ENCODE results near the gene ARFGEF3. TPM values are rescaled to one million over a fixed set of nuclear protein-coding genes. Genes with fewer than 3 reads are reported as not detected.

Gene ARFGEF3
- polyA plus RNA-seq, 1 of the 3 experiments (the other 2 are of a cell fraction): not detected

DNA sequence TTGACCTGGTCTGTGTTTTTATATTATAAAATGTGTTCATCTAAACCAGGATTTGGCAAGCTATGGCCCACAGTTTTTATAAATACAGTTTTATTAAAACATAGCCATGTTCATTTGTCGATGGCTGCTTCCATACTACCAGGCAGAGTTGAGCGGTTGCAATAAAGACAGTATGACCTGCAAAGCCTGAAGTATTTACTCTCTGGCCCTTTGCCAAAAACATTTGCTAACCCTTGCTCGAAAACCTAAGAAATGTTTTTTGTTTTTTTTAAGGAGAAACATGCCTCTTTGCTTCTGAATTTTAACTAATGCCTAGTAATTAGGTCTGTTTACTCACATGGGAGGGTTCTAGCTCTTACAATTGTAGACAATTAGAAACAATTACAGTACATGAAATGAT is 148.6 kb downstream of the ARFGEF3 start:
- no peak for DNase-seq
- POLR2A ChIA-PET: no interaction called here
- H3K9me2 ChIP-seq: no peaks in the 10 kb centered on the region

More for the DNA sequence above, 148.6 kb downstream of the ARFGEF3 start:
- no peak overlapping the region for H3K27ac ChIP-seq (ENCODE audit: low read depth in 2 of 2, low read length in 1 of 2)
- H3K4me2 ChIP-seq: no peak overlapping the region
- no peaks in the 10 kb centered on the region for H3K9me3 ChIP-seq
- no peaks in the 10 kb centered on the region for H3F3A ChIP-seq (replicated peaks; ENCODE audit: insufficient read depth)
- no peak overlapping the region for H3K4me3 ChIP-seq (ENCODE audit: low read depth in 2 of 2, low read length in 1 of 2)
- no peak overlapping the region for H3K9ac ChIP-seq
- H4K20me1 ChIP-seq (ENCODE audit: insufficient read depth): no peaks in the 10 kb centered on the region
- H3K27me3 ChIP-seq (ENCODE audit: insufficient read depth): no peaks in the 10 kb centered on the region
- H3K79me2 ChIP-seq (ENCODE audit: insufficient read depth): no peaks in the 10 kb centered on the region
- H3K4me1 ChIP-seq (ENCODE audit: control insufficient read depth in 1 of 2, insufficient read depth in 2 of 2, low read depth in 1 of 2, low read length in 1 of 2): no peaks in the 10 kb centered on the region
- 43% methylated on average over 3 of the region's 3 CpGs for WGBS (ENCODE audit: low lambda C conversion rate)
- no peak for TF ChIP-seq MXI1 (IDR thresholded peaks at IDR 0.05; ENCODE audit: low read depth, low read length)
- TF ChIP-seq, protein P1, sequence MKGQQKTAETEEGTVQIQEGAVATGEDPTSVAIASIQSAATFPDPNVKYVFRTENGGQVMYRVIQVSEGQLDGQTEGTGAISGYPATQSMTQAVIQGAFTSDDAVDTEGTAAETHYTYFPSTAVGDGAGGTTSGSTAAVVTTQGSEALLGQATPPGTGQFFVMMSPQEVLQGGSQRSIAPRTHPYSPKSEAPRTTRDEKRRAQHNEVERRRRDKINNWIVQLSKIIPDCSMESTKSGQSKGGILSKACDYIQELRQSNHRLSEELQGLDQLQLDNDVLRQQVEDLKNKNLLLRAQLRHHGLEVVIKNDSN (IDR thresholded peaks at IDR 0.05; ENCODE audit: borderline replicate concordance, low read depth): no peak
- no peak for TF ChIP-seq SMC3 (IDR thresholded peaks at IDR 0.05; ENCODE audit: low read depth, low read length)
- TF ChIP-seq, protein P2, sequence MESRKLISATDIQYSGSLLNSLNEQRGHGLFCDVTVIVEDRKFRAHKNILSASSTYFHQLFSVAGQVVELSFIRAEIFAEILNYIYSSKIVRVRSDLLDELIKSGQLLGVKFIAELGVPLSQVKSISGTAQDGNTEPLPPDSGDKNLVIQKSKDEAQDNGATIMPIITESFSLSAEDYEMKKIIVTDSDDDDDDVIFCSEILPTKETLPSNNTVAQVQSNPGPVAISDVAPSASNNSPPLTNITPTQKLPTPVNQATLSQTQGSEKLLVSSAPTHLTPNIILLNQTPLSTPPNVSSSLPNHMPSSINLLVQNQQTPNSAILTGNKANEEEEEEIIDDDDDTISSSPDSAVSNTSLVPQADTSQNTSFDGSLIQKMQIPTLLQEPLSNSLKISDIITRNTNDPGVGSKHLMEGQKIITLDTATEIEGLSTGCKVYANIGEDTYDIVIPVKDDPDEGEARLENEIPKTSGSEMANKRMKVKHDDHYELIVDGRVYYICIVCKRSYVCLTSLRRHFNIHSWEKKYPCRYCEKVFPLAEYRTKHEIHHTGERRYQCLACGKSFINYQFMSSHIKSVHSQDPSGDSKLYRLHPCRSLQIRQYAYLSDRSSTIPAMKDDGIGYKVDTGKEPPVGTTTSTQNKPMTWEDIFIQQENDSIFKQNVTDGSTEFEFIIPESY (IDR thresholded peaks at IDR 0.05; ENCODE audit: borderline replicate concordance, low read depth): no peak
- TF ChIP-seq, protein P3, sequence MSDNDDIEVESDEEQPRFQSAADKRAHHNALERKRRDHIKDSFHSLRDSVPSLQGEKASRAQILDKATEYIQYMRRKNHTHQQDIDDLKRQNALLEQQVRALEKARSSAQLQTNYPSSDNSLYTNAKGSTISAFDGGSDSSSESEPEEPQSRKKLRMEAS (IDR thresholded peaks at IDR 0.05; ENCODE audit: low read depth): no peak
- TF ChIP-seq EP300 (IDR thresholded peaks at IDR 0.05; ENCODE audit: borderline replicate concordance in 1 of 2, low read depth in 1 of 2, low read length in 1 of 2): no peak
- no peak for TF ChIP-seq EZH2phosphoT487 (IDR thresholded peaks at IDR 0.05; ENCODE audit: borderline replicate concordance, low read depth)
- TF ChIP-seq, protein P4, sequence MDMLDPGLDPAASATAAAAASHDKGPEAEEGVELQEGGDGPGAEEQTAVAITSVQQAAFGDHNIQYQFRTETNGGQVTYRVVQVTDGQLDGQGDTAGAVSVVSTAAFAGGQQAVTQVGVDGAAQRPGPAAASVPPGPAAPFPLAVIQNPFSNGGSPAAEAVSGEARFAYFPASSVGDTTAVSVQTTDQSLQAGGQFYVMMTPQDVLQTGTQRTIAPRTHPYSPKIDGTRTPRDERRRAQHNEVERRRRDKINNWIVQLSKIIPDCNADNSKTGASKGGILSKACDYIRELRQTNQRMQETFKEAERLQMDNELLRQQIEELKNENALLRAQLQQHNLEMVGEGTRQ (IDR thresholded peaks at IDR 0.05; ENCODE audit: borderline replicate concordance, low read depth, low read length): no peak
- TF ChIP-seq, protein P5, sequence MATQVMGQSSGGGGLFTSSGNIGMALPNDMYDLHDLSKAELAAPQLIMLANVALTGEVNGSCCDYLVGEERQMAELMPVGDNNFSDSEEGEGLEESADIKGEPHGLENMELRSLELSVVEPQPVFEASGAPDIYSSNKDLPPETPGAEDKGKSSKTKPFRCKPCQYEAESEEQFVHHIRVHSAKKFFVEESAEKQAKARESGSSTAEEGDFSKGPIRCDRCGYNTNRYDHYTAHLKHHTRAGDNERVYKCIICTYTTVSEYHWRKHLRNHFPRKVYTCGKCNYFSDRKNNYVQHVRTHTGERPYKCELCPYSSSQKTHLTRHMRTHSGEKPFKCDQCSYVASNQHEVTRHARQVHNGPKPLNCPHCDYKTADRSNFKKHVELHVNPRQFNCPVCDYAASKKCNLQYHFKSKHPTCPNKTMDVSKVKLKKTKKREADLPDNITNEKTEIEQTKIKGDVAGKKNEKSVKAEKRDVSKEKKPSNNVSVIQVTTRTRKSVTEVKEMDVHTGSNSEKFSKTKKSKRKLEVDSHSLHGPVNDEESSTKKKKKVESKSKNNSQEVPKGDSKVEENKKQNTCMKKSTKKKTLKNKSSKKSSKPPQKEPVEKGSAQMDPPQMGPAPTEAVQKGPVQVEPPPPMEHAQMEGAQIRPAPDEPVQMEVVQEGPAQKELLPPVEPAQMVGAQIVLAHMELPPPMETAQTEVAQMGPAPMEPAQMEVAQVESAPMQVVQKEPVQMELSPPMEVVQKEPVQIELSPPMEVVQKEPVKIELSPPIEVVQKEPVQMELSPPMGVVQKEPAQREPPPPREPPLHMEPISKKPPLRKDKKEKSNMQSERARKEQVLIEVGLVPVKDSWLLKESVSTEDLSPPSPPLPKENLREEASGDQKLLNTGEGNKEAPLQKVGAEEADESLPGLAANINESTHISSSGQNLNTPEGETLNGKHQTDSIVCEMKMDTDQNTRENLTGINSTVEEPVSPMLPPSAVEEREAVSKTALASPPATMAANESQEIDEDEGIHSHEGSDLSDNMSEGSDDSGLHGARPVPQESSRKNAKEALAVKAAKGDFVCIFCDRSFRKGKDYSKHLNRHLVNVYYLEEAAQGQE (IDR thresholded peaks at IDR 0.05; ENCODE audit: low read depth, low read length): no peak
- no peak for TF ChIP-seq TAF1 (IDR thresholded peaks at IDR 0.05; ENCODE audit: borderline replicate concordance, low read depth, low read length)
- no peak for TF ChIP-seq ELF1 (IDR thresholded peaks at IDR 0.05)
- no peak for TF ChIP-seq TCF12 (IDR thresholded peaks at IDR 0.05)
- no peak for TF ChIP-seq NRF1 (IDR thresholded peaks at IDR 0.05; ENCODE audit: low read depth, low read length)
- TF ChIP-seq TEAD4 (IDR thresholded peaks at IDR 0.05; ENCODE audit: borderline replicate concordance, insufficient read depth): no peak
- no peak for TF ChIP-seq FOSL2 (IDR thresholded peaks at IDR 0.05; ENCODE audit: borderline replicate concordance, low read depth)
- TF ChIP-seq, protein P6, sequence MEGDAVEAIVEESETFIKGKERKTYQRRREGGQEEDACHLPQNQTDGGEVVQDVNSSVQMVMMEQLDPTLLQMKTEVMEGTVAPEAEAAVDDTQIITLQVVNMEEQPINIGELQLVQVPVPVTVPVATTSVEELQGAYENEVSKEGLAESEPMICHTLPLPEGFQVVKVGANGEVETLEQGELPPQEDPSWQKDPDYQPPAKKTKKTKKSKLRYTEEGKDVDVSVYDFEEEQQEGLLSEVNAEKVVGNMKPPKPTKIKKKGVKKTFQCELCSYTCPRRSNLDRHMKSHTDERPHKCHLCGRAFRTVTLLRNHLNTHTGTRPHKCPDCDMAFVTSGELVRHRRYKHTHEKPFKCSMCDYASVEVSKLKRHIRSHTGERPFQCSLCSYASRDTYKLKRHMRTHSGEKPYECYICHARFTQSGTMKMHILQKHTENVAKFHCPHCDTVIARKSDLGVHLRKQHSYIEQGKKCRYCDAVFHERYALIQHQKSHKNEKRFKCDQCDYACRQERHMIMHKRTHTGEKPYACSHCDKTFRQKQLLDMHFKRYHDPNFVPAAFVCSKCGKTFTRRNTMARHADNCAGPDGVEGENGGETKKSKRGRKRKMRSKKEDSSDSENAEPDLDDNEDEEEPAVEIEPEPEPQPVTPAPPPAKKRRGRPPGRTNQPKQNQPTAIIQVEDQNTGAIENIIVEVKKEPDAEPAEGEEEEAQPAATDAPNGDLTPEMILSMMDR (IDR thresholded peaks at IDR 0.05): no peak
- TF ChIP-seq GATA2 (CRISPR knock-in tag; IDR thresholded peaks at IDR 0.05): no peak
- H3K36me3 ChIP-seq (replicated peaks in 1 of 2; ENCODE audit: control insufficient read depth in 1 of 2, insufficient read depth in 2 of 2, low read length in 1 of 2): no peaks in the 10 kb centered on the region
- H2AFZ ChIP-seq (ENCODE audit: low read depth): no peak overlapping the region
- CTCF ChIA-PET: no interaction called here
